Tibial artery (tissue), 4 donors: ENCODE results near the gene SPOCD1.

Source experiments
- DNase-seq, 2 donors: peaks; one replicate each; pipeline ENCODE4 v3.0.0-alpha.2; 2019
- H3K27ac ChIP-seq, 2 donors: fragments of 200-600 bp; sonication (generic) in 1 of 2; 1 replicate in 1 of 2; 2 replicates in 1 of 2; pipeline ENCODE4 v1.5.1; 2018 to 2019; ENCODE audit warnings: mild to moderate bottlenecking in 1 of 2
- H3K27me3 ChIP-seq, 2 donors: fragments of 200-600 bp; sonication (generic) in 1 of 2; one replicate each; pipeline versions ENCODE4 v1.5.1 to v1.6.0; 2016 to 2019
- H3K36me3 ChIP-seq, 3 donors: fragments of 200-600 bp; sonication (generic) in 2 of 3; one replicate each; pipeline ENCODE4 v1.5.1; 2016 to 2019; ENCODE audit warnings: mild to moderate bottlenecking in 2 of 3
- H3K4me1 ChIP-seq, 4 donors: fragments of 200-600 bp; sonication (generic) in 2 of 4; 1 replicate in 3 of 4; 2 replicates in 1 of 4; pipeline ENCODE4 v1.5.1; 2016 to 2019
- H3K4me3 ChIP-seq, 2 donors: fragments of 200-600 bp; sonication (generic) in 1 of 2; 1 replicate in 1 of 2; 2 replicates in 1 of 2; pipeline ENCODE4 v1.5.1; 2018 to 2019; ENCODE audit warnings: mild to moderate bottlenecking in 2 of 2
- H3K9me3 ChIP-seq, 3 donors: fragments of 200-600 bp; sonication (generic) in 1 of 3; one replicate each; pipeline ENCODE4 v1.5.1; 2016 to 2019
- intact Hi-C: fragments of 100-400 bp; cut with DNase I; formaldehyde crosslinking; loops from one replicate; pipeline ENCODE4 v1.15.0; 2023; ENCODE audit warnings: low total_unique reads
- TF ChIP-seq, protein P1 (sequence below), 2 experiments: fragments of 200-600 bp in 1 of 2; fragments of 450-650 bp in 1 of 2; IDR thresholded peaks; one replicate each; pipeline ENCODE4 v1.5.1; 2017 to 2019; ENCODE audit warnings: antibody characterized with exemption in 2 of 2, mild to moderate bottlenecking in 1 of 2, moderate library complexity in 1 of 2

SPOCD1 gene

GRCh38 chr1:31745096-31745945 is 70.5 kb downstream of the SPOCD1 start:
- Histone ChIP-seq H3K27me3 (no peaks in the 10 kb centered on the region), H3K27ac (no peak overlapping the region), H3K4me3 (no peak overlapping the region), H3K4me1 (peaks cover 0 to 10% (median 4%) of the 10 kb centered on the region in 4 donors), H3K9me3 (no peaks in the 10 kb centered on the region), H3K36me3 (no peaks in the 10 kb centered on the region)
- peak; percentile 37 to 82 for DNase-seq
- TF ChIP-seq, protein P1, sequence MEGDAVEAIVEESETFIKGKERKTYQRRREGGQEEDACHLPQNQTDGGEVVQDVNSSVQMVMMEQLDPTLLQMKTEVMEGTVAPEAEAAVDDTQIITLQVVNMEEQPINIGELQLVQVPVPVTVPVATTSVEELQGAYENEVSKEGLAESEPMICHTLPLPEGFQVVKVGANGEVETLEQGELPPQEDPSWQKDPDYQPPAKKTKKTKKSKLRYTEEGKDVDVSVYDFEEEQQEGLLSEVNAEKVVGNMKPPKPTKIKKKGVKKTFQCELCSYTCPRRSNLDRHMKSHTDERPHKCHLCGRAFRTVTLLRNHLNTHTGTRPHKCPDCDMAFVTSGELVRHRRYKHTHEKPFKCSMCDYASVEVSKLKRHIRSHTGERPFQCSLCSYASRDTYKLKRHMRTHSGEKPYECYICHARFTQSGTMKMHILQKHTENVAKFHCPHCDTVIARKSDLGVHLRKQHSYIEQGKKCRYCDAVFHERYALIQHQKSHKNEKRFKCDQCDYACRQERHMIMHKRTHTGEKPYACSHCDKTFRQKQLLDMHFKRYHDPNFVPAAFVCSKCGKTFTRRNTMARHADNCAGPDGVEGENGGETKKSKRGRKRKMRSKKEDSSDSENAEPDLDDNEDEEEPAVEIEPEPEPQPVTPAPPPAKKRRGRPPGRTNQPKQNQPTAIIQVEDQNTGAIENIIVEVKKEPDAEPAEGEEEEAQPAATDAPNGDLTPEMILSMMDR (IDR thresholded peaks at IDR 0.05), result peak; percentile 69 to 75
- intact Hi-C loops, result no loop called here

GRCh38 chr1:31744165-31744888 is 71.5 kb downstream of the SPOCD1 start:
- Histone ChIP-seq H3K4me3 (no peak overlapping the region), H3K4me1 (peaks cover 0 to 10% (median 4%) of the 10 kb centered on the region in 4 donors), H3K36me3 (no peaks in the 10 kb centered on the region), H3K27ac (no peak overlapping the region), H3K27me3 (no peaks in the 10 kb centered on the region), H3K9me3 (no peaks in the 10 kb centered on the region)
- intact Hi-C loops, result no loop called here
- no peak for DNase-seq
- TF ChIP-seq, protein P1 (IDR thresholded peaks at IDR 0.05), result no peak

DNA sequence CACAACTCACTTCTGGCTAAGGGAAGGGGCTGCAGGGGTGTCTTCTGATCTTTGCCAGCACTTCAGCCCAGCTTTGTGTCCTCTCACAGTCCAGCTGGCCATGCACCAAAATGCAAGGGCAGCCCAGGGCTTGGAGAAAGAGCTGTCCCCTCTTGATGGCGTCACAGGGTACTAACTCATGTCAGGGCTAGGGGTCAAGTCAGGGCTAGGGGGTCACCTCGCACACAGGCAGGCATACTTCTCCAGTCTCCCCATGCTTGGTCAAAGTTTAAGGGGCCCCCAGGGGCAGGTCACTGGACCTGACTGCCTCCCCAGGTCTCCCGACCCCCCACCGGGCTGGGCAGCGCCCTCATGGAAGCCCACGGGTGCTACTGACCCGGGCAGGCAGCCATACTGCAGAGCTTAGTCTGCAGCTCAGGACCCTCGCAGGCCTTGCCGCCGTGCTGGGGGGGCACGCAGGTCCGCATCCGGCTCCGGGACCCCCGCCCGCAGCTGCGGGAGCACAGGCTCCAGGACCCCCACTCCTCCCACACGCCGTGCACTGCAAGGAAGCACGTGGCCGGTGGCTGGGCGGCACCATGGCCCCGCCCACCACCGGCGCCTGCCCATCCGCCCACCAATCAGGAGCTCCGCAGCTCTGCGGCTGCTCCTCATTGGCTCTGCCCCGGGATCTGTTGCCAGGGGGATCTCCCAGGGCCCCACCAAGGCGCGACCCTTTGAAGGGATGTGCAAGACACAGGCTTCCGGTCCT is 73.2 kb downstream of the SPOCD1 start:
- H3K27me3 ChIP-seq, result no peaks in the 10 kb centered on the region
- no peak overlapping the region for H3K27ac ChIP-seq
- H3K4me1 ChIP-seq, result peaks cover 0 to 10% (median 4%) of the 10 kb centered on the region in 4 donors
- H3K4me3 ChIP-seq, result no peak overlapping the region
- intact Hi-C loops, result no loop called here
- TF ChIP-seq, protein P1 (IDR thresholded peaks at IDR 0.05), result no peak
- DNase-seq, result no peak
- H3K9me3 ChIP-seq, result no peaks in the 10 kb centered on the region
- no peaks in the 10 kb centered on the region for H3K36me3 ChIP-seq
